GM18505 (cell line): ENCODE results near the gene TBL1XR1.
"Not testable (repeated sequence)": the region's sequence is repeated elsewhere in the genome, so short reads cannot be mapped to it uniquely, and the experiment has no call there.

Experiments
- ATAC-seq: cut with Tn5 transposase; IDR thresholded peaks from one replicate; pipeline ENCODE4 v1.9.1; 2021; ENCODE audit not compliant: unreplicated experiment
- POLR2A ChIP-seq: IDR thresholded peaks from 4 replicates; pipeline ENCODE4 v1.6.1; 2011; ENCODE audit warnings: borderline replicate concordance; ENCODE audit not compliant: insufficient read depth, insufficient read length; ENCODE audit errors: extremely low read depth

Gene TBL1XR1

DNA sequence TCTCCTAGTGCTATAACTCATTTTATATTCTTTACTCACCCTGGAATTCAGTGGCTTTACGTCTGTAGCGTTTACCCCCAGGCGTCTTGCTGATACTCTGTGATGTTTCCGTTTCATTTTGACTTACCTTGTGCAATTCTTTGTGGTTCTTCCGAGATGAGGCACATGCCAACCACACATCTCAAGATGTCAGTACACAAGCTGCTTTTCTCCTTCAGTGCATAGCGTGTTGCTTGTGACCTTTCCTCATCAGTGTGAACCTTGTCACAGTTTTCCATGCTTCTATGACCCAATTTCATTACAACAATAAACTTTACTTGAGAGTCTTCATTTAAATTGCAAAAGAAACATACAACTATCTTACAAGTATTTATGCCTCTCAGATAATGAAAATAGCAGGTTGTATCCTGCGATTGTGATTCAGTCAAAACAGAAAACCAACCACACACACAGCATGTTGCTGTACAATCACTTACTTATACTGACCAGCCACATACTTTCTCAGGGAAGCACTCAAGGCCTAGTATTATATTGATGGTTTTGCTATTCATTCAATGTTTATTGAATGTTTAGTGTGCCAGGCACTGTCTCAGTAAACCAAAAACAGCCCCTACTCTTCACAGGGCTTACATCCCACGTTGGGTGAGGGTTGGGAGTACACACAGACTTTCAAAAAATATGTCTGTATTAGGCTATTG is 4.6 kb upstream of the TBL1XR1 start:
- no peak for TF ChIP-seq POLR2A
- ATAC-seq: peak; percentile 61

DNA sequence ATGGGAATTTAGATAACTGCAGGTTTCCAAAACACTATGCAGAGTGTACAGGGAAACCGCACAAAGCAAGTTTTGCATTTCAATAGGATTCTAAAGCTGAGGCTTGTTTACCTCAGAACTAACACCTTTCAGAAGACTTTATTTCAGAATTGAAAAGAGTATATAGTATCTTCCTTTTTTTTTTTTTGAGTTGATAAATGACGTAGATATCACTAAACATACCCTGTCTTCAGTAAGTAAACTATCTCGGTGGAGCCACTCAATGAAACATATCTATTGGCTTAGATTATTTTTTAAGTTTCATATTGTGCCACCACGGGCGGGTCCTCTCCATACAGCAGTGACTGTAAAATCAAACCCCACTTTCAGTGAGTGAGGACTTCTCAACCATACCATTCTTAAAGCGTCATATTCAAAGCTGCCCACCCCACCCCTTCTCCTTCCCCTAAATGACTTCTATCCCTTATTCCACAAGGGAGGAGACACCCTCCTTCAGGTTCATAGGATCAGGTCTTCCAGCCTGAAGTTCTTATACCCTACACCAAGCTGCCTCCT is 2.0 kb upstream of the TBL1XR1 start:
- no peak for TF ChIP-seq POLR2A
- ATAC-seq: no peak

- peak; percentile 45 for ATAC-seq
- TF ChIP-seq POLR2A: peak; percentile 44
These were observed 612 bp upstream of the TBL1XR1 start for GRCh38 chr3:177197727-177198460.

- TF ChIP-seq POLR2A: no peak
- no peak for ATAC-seq
These were observed 734 bp downstream of the TBL1XR1 start for GRCh38 chr3:177196456-177197040.

DNA sequence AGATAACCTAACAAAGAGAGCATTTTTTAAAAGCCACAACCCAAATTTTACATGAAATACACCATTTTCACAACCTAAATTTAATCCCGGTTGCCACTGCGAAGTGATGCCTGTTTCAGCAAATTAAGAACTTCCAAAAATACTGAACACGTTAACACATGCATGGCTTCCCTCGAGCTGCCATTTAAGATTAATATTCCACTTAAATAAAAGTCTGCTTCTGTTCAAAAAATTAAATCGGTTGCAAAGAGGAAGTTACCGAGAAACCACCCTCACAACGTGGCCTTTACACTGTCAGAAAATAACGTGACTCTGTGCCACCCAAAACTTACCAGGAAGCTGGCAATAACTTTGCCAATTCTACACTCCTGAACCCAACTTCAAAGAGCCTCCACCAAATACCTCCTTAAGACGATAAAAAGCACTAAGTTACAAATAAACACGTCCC is 1.2 kb downstream of the TBL1XR1 start:
- ATAC-seq: no peak
- TF ChIP-seq POLR2A: no peak

GRCh38 chr3:177195242-177195991 is 1.9 kb downstream of the TBL1XR1 start:
- TF ChIP-seq POLR2A: no peak
- no peak for ATAC-seq

DNA sequence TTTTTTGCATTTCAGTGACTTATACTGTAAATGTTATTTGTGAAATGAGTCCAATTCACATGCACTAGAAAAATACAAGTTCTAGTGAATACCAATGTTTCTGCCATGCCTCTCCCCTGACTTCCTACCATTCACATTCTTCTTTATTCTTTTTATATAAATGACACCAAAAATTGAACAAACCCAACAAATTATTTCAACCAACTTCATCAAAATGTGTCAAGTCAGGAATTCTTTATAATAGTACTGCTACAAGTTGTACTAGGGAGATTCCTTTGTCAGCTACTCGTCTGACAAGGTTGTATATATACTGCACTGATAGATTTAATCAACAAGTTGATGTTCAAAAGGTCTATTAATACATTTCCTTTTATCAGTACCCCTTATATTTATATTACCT is 3.0 kb downstream of the TBL1XR1 start:
- TF ChIP-seq POLR2A: no peak
- ATAC-seq: no peak

GRCh38 chr3:177193688-177194268 is 3.5 kb downstream of the TBL1XR1 start:
- TF ChIP-seq POLR2A: no peak

DNA sequence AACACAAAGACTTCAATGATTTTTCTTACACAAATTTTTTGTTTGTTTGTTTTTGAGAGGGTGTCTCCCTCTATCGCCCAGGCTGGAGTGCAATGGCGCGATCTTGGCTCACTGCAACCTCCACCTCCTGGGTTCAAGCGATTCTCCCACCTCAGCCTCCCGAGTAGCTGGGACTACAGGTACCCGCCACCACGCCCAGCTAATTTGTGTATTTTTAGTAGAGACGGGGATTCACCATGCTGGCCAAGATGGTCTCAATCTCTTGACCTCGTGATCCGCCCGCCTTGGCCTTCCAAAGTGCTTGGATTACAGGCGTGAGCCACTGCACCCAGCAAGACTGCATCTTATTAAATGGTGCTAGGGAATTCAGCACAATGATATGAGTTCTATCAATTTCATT is 4.0 kb downstream of the TBL1XR1 start:
- not testable (repeated sequence) for ATAC-seq

More at GRCh38 chr3:177193688-177194268, 3.5 kb downstream of the TBL1XR1 start:
- no peak for ATAC-seq

- TF ChIP-seq POLR2A: no peak
- peak; percentile 51 for ATAC-seq
These were observed 6.3 kb downstream of the TBL1XR1 start for GRCh38 chr3:177190756-177191681.

DNA sequence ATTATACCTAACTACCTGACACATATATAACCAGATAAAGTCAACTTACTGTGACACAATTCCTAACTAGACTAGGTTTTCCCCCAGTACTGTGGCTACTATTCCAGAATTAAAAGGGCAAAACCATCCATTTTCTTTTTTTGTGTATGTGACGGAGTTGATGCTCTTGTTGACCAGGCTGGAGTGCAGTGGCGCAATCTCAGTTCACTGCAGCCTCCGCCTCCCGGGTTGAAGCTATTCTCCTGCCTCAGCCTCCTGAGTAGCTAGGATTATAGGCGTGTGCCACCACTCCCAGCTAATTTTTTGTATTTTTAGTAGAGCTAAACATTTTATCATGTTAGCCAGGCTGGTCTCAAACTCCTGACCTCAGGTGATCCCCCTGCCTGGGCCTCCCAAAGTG is 7.1 kb downstream of the TBL1XR1 start:
- ATAC-seq: not testable (repeated sequence)

- ATAC-seq: not testable (repeated sequence)
These were observed 9.0 kb downstream of the TBL1XR1 start for GRCh38 chr3:177188325-177188724.
